ENCODE results near the gene WDFY2. TPM values are rescaled to one million over a fixed set of nuclear protein-coding genes. Genes with fewer than 3 reads are reported as not detected.

WDFY2 gene
- total RNA-seq, 1 experiment from 2014 or later = 45.5 TPM

- intact Hi-C loops (cut with micrococcal nuclease; ENCODE audit: unreplicated experiment) = loop anchor here (5.0 kb wide), 1 partner anchor 200 kb away; no protein-coding TSS in a partner anchor
- BruUV-seq (replicated peaks) = no TSS peak
- peak overlapping the region; percentile 82 for H3K27ac ChIP-seq (ENCODE audit: low read depth, low read length, poor library complexity, severe bottlenecking)
- H3K9me3 ChIP-seq (ENCODE audit: low read depth, low read length, poor library complexity, severe bottlenecking) = no peaks in the 10 kb centered on the region
- TF ChIP-seq, protein P1, sequence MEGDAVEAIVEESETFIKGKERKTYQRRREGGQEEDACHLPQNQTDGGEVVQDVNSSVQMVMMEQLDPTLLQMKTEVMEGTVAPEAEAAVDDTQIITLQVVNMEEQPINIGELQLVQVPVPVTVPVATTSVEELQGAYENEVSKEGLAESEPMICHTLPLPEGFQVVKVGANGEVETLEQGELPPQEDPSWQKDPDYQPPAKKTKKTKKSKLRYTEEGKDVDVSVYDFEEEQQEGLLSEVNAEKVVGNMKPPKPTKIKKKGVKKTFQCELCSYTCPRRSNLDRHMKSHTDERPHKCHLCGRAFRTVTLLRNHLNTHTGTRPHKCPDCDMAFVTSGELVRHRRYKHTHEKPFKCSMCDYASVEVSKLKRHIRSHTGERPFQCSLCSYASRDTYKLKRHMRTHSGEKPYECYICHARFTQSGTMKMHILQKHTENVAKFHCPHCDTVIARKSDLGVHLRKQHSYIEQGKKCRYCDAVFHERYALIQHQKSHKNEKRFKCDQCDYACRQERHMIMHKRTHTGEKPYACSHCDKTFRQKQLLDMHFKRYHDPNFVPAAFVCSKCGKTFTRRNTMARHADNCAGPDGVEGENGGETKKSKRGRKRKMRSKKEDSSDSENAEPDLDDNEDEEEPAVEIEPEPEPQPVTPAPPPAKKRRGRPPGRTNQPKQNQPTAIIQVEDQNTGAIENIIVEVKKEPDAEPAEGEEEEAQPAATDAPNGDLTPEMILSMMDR (conservative IDR thresholded peaks at IDR 0.05; ENCODE audit: low read depth, low read length) = no peak
- no peak for TF ChIP-seq EZH2 (IDR thresholded peaks at IDR 0.05; ENCODE audit: borderline replicate concordance, low read depth, low read length, poor library complexity, severe bottlenecking)
- peaks cover 52% of the 10 kb centered on the region for H3K4me1 ChIP-seq (ENCODE audit: insufficient read depth, low read length, poor library complexity, severe bottlenecking)
- CTCF ChIA-PET = no interaction called here
- H3K36me3 ChIP-seq (ENCODE audit: insufficient read depth, low read length, poor library complexity, severe bottlenecking) = no peaks in the 10 kb centered on the region
- no peaks in the 10 kb centered on the region for H3K27me3 ChIP-seq (replicated peaks; ENCODE audit: insufficient read depth, low read depth, low read length, poor library complexity)
- H3K4me3 ChIP-seq (ENCODE audit: low read depth, low read length, poor library complexity, severe bottlenecking) = peak overlapping the region; percentile 93
- DNase-seq (ENCODE audit: low spot score) = no peak
- POLR2A ChIA-PET (ENCODE audit: low non-redundant PET) = no interaction called here
These were observed 3.1 kb downstream of the WDFY2 start for GRCh38 chr13:51587372-51587771.

DNA sequence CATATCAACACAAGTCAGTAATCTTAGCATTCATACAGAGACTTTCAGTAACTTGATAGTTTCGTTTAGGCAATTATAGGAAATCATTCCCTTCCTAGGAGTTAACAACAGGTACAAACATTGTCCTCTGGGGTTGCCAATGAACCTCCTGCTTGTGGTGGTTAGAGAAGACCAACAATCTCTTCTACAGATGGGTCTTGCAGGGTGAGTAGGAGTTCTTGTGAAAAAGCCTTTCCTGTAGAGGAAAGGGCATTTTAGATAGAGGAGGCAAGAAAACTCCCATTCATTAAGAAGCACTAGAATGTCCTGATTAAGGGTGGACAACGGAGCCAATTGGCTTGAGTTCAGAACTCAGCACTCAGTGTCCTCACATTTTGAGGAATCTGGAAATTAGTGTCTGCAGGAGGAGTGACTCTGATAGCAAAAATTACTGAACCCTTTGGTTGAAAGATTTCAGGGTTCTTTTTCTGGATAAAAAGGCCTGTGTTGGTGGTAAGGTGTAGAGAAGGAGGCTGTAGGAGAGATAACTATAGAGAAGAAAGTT is 4.2 kb downstream of the WDFY2 start:
- Histone ChIP-seq H3K27ac (ENCODE audit: low read depth, low read length, poor library complexity, severe bottlenecking) (peak overlapping the region; percentile 82), H3K27me3 (replicated peaks; ENCODE audit: insufficient read depth, low read depth, low read length, poor library complexity) (no peaks in the 10 kb centered on the region), H3K4me1 (ENCODE audit: insufficient read depth, low read length, poor library complexity, severe bottlenecking) (peaks cover 52% of the 10 kb centered on the region), H3K9me3 (ENCODE audit: low read depth, low read length, poor library complexity, severe bottlenecking) (no peaks in the 10 kb centered on the region), H3K4me3 (ENCODE audit: low read depth, low read length, poor library complexity, severe bottlenecking) (peak overlapping the region; percentile 93), H3K36me3 (ENCODE audit: insufficient read depth, low read length, poor library complexity, severe bottlenecking) (peaks cover 5% of the 10 kb centered on the region)
- TF ChIP-seq EZH2 (IDR thresholded peaks at IDR 0.05; ENCODE audit: borderline replicate concordance, low read depth, low read length, poor library complexity, severe bottlenecking) = no peak
- TF ChIP-seq, protein P1 (conservative IDR thresholded peaks at IDR 0.05; ENCODE audit: low read depth, low read length) = no peak
- no peak for DNase-seq (ENCODE audit: low spot score)
- CTCF ChIA-PET = no interaction called here
- POLR2A ChIA-PET (ENCODE audit: low non-redundant PET) = no interaction called here
- intact Hi-C loops (cut with micrococcal nuclease; ENCODE audit: unreplicated experiment) = loop anchor here (5.0 kb wide), 1 partner anchor 199 kb away; no protein-coding TSS in a partner anchor
- BruUV-seq (replicated peaks) = no TSS peak

DNA sequence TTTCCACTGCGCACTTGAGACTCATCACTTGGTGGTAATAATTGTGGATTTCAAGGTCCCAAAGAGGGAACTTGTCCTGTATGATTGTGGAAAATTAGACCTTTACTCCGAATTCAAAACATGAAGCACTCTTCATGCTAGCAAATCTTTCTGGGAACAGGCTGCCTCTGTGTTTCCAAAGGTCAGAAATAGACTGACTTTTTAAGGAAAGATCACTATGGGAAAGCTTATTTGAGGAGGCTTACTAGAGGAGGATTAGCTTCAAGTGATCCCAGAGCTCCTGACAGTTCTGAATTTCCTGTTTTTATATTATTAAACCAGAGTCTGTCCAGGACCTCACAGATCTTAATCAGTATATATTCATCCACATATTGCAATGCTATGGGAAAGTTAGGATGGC is 5.5 kb downstream of the WDFY2 start:
- peaks cover 52% of the 10 kb centered on the region for H3K4me1 ChIP-seq (ENCODE audit: insufficient read depth, low read length, poor library complexity, severe bottlenecking)
- CTCF ChIA-PET = no interaction called here
- peak overlapping the region; percentile 82 for H3K27ac ChIP-seq (ENCODE audit: low read depth, low read length, poor library complexity, severe bottlenecking)

More for the DNA sequence above, 5.5 kb downstream of the WDFY2 start:
- Histone ChIP-seq H3K36me3 (ENCODE audit: insufficient read depth, low read length, poor library complexity, severe bottlenecking) (peaks cover 10% of the 10 kb centered on the region), H3K9me3 (ENCODE audit: low read depth, low read length, poor library complexity, severe bottlenecking) (no peaks in the 10 kb centered on the region), H3K4me3 (ENCODE audit: low read depth, low read length, poor library complexity, severe bottlenecking) (peak overlapping the region; percentile 15), H3K27me3 (replicated peaks; ENCODE audit: insufficient read depth, low read depth, low read length, poor library complexity) (no peaks in the 10 kb centered on the region)
- POLR2A ChIA-PET (ENCODE audit: low non-redundant PET) = no interaction called here
- no peak for DNase-seq (ENCODE audit: low spot score)
- intact Hi-C loops (cut with micrococcal nuclease; ENCODE audit: unreplicated experiment) = loop anchor here (5.0 kb wide), 2 partner anchors 143 to 198 kb away; no protein-coding TSS in a partner anchor
- no TSS peak for BruUV-seq (replicated peaks)
- TF ChIP-seq EZH2 (IDR thresholded peaks at IDR 0.05; ENCODE audit: borderline replicate concordance, low read depth, low read length, poor library complexity, severe bottlenecking) = no peak
- TF ChIP-seq, protein P1 (conservative IDR thresholded peaks at IDR 0.05; ENCODE audit: low read depth, low read length) = no peak
